HCT116 (cell line): ENCODE measurements around the gene RNF145. TPM values are rescaled to one million over a fixed set of nuclear protein-coding genes. Genes with fewer than 3 reads are reported as not detected.

Experiments used
- ATAC-seq: fragments of 200-7000 bp; cut with Tn5 transposase; 2 replicates; pipeline ENCODE4 v1.9.1; 2020; ENCODE audit warnings: mild to moderate bottlenecking, moderate library complexity
- BruUV-seq: library from RNA; stranded (reverse); fragments of 400-500 nt; replicated peaks from 2 replicates; lab custom pipeline; 2021; lab: Mats Ljungman, UMichigan
- CTCF ChIA-PET: fragments of 300-600 bp; sonication (Branson Sonifier 250); formaldehyde crosslinking; loops from one replicate; lab custom pipeline; 2021; ENCODE audit warnings: antibody characterized with exemption; lab: Charles Lee
- POLR2A ChIA-PET: fragments of 300-600, 350-600 bp; sonication (Branson Sonifier 250); formaldehyde crosslinking; loops from one replicate; lab custom pipeline; 2021; ENCODE audit warnings: antibody characterized with exemption; lab: Charles Lee
- RAD21 ChIA-PET, 2 experiments: fragments of 300-600 bp; sonication (Branson Sonifier 250); formaldehyde crosslinking; loops; one replicate each; lab custom pipeline; 2023; ENCODE audit warnings: low total read pairs in 2 of 2; ENCODE audit not compliant: uncharacterized antibody in 2 of 2, unreplicated experiment in 2 of 2, low non-redundant PET in 1 of 2; lab: Charles Lee
- DNase-seq: peaks from one replicate; pipeline ENCODE4 v3.0.0-alpha.2; 2010; ENCODE audit warnings: low read depth, low spot score
- H2AFZ ChIP-seq: fragments of 200-600 bp; shearing (Covaris generic), sonication (generic); 2 replicates; pipeline ENCODE4 v1.6.1; 2017; ENCODE audit warnings: low read depth, mixed run types, mixed read lengths, antibody characterized with exemption, low read length; ENCODE audit not compliant: poor library complexity, severe bottlenecking
- H3K27ac ChIP-seq: 2 replicates; pipeline ENCODE4 v1.5.1; 2012; ENCODE audit warnings: low read depth, low read length
- H3K27me3 ChIP-seq: fragments of 200-600 bp; sonication (generic); 2 replicates; pipeline ENCODE4 v1.6.1; 2016; ENCODE audit warnings: mixed run types, low read length, mixed read lengths; ENCODE audit not compliant: insufficient read depth
- H3K36me3 ChIP-seq, 2 experiments: fragments of 200-500 bp in 1 of 2; fragments of 200-600 bp in 1 of 2; sonication (Bioruptor generic) in 1 of 2; sonication (generic) in 1 of 2; 2 replicates each; pipeline versions ENCODE4 v1.5.1 to v1.6.1; 2014 to 2016; ENCODE audit warnings: low read length in 2 of 2, inconsistent platforms in 1 of 2, mixed read lengths in 1 of 2, mixed run types in 1 of 2; ENCODE audit not compliant: insufficient read depth in 2 of 2, control insufficient read depth in 1 of 2
- H3K4me1 ChIP-seq, 2 experiments: fragments of 200-600 bp in 1 of 2; sonication (generic) in 1 of 2; 2 replicates each; pipeline versions ENCODE4 v1.5.1 to v1.6.1; 2012 to 2017; ENCODE audit warnings: low read length in 2 of 2, inconsistent platforms in 1 of 2, mild to moderate bottlenecking in 1 of 2, mixed read lengths in 1 of 2, mixed run types in 1 of 2, moderate library complexity in 1 of 2; ENCODE audit not compliant: insufficient read depth in 2 of 2, control insufficient read depth in 1 of 2
- H3K4me2 ChIP-seq: fragments of 200-600 bp; sonication (generic); 2 replicates; pipeline ENCODE4 v1.6.1; 2017; ENCODE audit warnings: mixed run types, low read length, mixed read lengths
- H3K4me3 ChIP-seq, 2 experiments: fragments of 200-600 bp in 1 of 2; sonication (generic) in 1 of 2; replicated peaks in 1 of 2; 2 replicates each; pipeline ENCODE4 v1.5.1; 2011 to 2016; ENCODE audit warnings: low read length in 2 of 2, control low read depth in 1 of 2, low read depth in 1 of 2, mild to moderate bottlenecking in 1 of 2, mixed read lengths in 1 of 2, mixed run types in 1 of 2
- H3K79me2 ChIP-seq: fragments of 200-600 bp; sonication (generic); 2 replicates; pipeline ENCODE4 v1.6.1; 2017; ENCODE audit warnings: mild to moderate bottlenecking, mixed run types, low read length, moderate library complexity, mixed read lengths; ENCODE audit not compliant: insufficient read depth
- H3K9ac ChIP-seq: fragments of 200-600 bp; sonication (generic); 2 replicates; pipeline ENCODE4 v1.6.1; 2016; ENCODE audit warnings: low read length, mixed read lengths
- H3K9me2 ChIP-seq: fragments of 200-600 bp; sonication (generic), shearing (Covaris generic); 2 replicates; pipeline ENCODE4 v1.6.1; 2017; ENCODE audit warnings: mixed run types, mild to moderate bottlenecking, moderate library complexity; ENCODE audit not compliant: insufficient read depth
- H3K9me3 ChIP-seq, 2 experiments: fragments of 200-500 bp in 1 of 2; fragments of 200-600 bp in 1 of 2; sonication (Bioruptor generic) in 1 of 2; sonication (generic) in 1 of 2; 2 replicates each; pipeline ENCODE4 v1.6.1; 2014 to 2017; ENCODE audit warnings: low read length in 2 of 2, mixed read lengths in 2 of 2, inconsistent platforms in 1 of 2, low read depth in 1 of 2, mild to moderate bottlenecking in 1 of 2, mixed run types in 1 of 2, moderate library complexity in 1 of 2; ENCODE audit not compliant: control insufficient read depth in 1 of 2, insufficient read depth in 1 of 2
- H4K20me1 ChIP-seq: fragments of 200-600 bp; sonication (generic), shearing (Covaris generic); 2 replicates; pipeline ENCODE4 v1.6.1; 2017; ENCODE audit warnings: mixed run types, mild to moderate bottlenecking, moderate library complexity; ENCODE audit not compliant: insufficient read depth
- CBX3 ChIP-seq: IDR thresholded peaks from 2 replicates; pipeline ENCODE4 v1.6.1; 2012; ENCODE audit warnings: low read depth
- CEBPB ChIP-seq: IDR thresholded peaks from 2 replicates; pipeline ENCODE4 v1.6.1; 2012; ENCODE audit warnings: low read depth
- EGR1 ChIP-seq: IDR thresholded peaks from 2 replicates; pipeline ENCODE4 v1.6.1; 2012; ENCODE audit warnings: low read depth
- JUND ChIP-seq: IDR thresholded peaks from 2 replicates; pipeline ENCODE4 v1.6.1; 2012
- POLR2A ChIP-seq: IDR thresholded peaks from 2 replicates; pipeline ENCODE4 v1.7.0; 2011; ENCODE audit warnings: borderline replicate concordance; ENCODE audit not compliant: insufficient read depth, insufficient read length; ENCODE audit errors: extremely low read depth
- RAD21 ChIP-seq: IDR thresholded peaks from 2 replicates; pipeline ENCODE4 v1.6.1; 2012; ENCODE audit warnings: low read depth, mild to moderate bottlenecking
- SP1 ChIP-seq: IDR thresholded peaks from 2 replicates; pipeline ENCODE4 v1.6.1; 2012; ENCODE audit warnings: low read depth
- YY1 ChIP-seq: IDR thresholded peaks from 2 replicates; pipeline ENCODE4 v1.6.1; 2011; ENCODE audit warnings: low read length, low read depth, moderate library complexity, mild to moderate bottlenecking; ENCODE audit not compliant: insufficient replicate concordance; ENCODE audit errors: extremely low read depth
- ZFX ChIP-seq: fragments of 450-650 bp; IDR thresholded peaks from 2 replicates; pipeline ENCODE4 v1.6.1; 2017
- intact Hi-C: fragments of 100-400 bp; cut with micrococcal nuclease; formaldehyde crosslinking; loops from 2 replicates; pipeline ENCODE4 v1.10.0; 2022
- total RNA-seq: library from RNA; stranded (reverse); gene quantifications from one replicate; pipeline ENCODE4 v1.2.1, GENCODE V29; 2021; ENCODE audit not compliant: unreplicated experiment
- TF ChIP-seq, protein P1 (sequence below): IDR thresholded peaks from 2 replicates; pipeline ENCODE4 v1.6.1; 2012
- TF ChIP-seq, protein P2 (sequence below): IDR thresholded peaks from 2 replicates; pipeline ENCODE4 v1.6.1; 2011; ENCODE audit warnings: mild to moderate bottlenecking, low read length, moderate library complexity; ENCODE audit not compliant: insufficient replicate concordance; ENCODE audit errors: extremely low read depth

RNF145 gene
- total RNA-seq, 1 experiment from 2014 or later = 60.6 TPM

DNA sequence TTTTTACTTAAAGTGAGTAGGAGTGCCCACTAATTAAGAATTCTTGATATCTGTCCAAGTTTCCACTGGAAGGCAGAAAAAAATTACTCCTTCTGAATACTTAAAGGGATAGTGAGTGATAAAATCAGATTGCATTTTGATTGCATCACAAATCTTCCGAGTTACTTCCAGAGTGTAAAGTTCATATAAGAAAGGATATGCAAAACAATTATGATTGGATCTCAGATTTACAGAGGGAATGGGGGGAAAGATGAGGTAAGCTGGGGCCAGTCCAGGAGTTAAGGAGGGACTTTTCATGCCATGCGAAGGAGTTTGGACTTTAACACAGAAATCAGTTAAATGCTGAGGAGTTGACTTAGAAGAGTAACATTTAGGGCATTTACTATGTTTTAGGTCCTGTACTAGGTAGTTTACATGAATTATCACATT is 9.3 kb upstream of the RNF145 start:
- no peaks in the 10 kb centered on the region for H3K79me2 ChIP-seq
- H3K9me3 ChIP-seq = no peaks in the 10 kb centered on the region
- TF ChIP-seq EGR1 = peak; percentile 51; the same call in 1 of the 2 replicates
- TF ChIP-seq SP1 = peak; percentile 74
- TF ChIP-seq ZFX = no peak
- peak; percentile 48; the same call in 1 of the 2 replicates for TF ChIP-seq JUND
- TF ChIP-seq CEBPB = peak; percentile 97
- TF ChIP-seq, protein P1, sequence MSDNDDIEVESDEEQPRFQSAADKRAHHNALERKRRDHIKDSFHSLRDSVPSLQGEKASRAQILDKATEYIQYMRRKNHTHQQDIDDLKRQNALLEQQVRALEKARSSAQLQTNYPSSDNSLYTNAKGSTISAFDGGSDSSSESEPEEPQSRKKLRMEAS = peak; percentile 48
- no peak for TF ChIP-seq RAD21
- 0 out of 2 replicates have a peak, but pooled peaks have one; percentile 25 for TF ChIP-seq CBX3
- no peaks in the 10 kb centered on the region for H3K36me3 ChIP-seq
- RAD21 ChIA-PET = no interaction called here
- CTCF ChIA-PET = no interaction called here
- DNase-seq = no peak
- H3K9me2 ChIP-seq = no peaks in the 10 kb centered on the region
- no peak overlapping the region for H2AFZ ChIP-seq
- H3K27me3 ChIP-seq = no peaks in the 10 kb centered on the region
- H3K9ac ChIP-seq = no peak overlapping the region
- H3K4me3 ChIP-seq = no peak overlapping the region
- ATAC-seq = no peak
- intact Hi-C loops = no loop called here
- no peak overlapping the region for H3K27ac ChIP-seq
- H4K20me1 ChIP-seq = no peaks in the 10 kb centered on the region
- no TSS peak for BruUV-seq
- POLR2A ChIA-PET = no interaction called here
- H3K4me2 ChIP-seq = no peak overlapping the region
- peaks cover 3 to 6% of the 10 kb centered on the region in 2 experiments; a peak in 3 of 4 replicates for H3K4me1 ChIP-seq

DNA sequence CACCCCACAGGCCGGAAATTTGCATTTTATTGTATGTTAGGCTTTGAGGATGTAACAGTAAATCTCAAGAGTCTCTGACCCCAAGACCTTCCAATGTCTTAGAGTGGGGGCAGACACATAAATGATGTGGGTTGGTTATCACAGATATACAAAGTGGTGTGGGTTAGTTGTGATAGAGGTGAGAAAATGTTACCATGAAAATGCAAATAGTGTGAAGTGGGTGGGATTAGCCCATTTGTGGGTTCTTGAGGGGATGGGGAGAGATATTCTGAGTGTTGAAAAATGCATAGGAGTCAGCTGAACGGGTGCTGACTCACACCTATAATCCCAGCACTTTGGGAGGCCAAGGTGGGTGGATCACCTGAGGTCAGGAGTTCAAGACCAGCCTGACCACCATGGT is 7.9 kb upstream of the RNF145 start:
- H2AFZ ChIP-seq = no peak overlapping the region
- TF ChIP-seq YY1 (no peak), JUND (no peak), POLR2A (no peak), EGR1 (no peak)
- TF ChIP-seq, protein P2, sequence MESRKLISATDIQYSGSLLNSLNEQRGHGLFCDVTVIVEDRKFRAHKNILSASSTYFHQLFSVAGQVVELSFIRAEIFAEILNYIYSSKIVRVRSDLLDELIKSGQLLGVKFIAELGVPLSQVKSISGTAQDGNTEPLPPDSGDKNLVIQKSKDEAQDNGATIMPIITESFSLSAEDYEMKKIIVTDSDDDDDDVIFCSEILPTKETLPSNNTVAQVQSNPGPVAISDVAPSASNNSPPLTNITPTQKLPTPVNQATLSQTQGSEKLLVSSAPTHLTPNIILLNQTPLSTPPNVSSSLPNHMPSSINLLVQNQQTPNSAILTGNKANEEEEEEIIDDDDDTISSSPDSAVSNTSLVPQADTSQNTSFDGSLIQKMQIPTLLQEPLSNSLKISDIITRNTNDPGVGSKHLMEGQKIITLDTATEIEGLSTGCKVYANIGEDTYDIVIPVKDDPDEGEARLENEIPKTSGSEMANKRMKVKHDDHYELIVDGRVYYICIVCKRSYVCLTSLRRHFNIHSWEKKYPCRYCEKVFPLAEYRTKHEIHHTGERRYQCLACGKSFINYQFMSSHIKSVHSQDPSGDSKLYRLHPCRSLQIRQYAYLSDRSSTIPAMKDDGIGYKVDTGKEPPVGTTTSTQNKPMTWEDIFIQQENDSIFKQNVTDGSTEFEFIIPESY = no peak
- H3K36me3 ChIP-seq = no peaks in the 10 kb centered on the region
- no peak for ATAC-seq
- intact Hi-C loops = no loop called here
- H3K4me2 ChIP-seq = no peak overlapping the region
- no peaks in the 10 kb centered on the region for H3K27me3 ChIP-seq
- H3K79me2 ChIP-seq = no peaks in the 10 kb centered on the region
- no peak overlapping the region for H3K4me3 ChIP-seq
- no peaks in the 10 kb centered on the region for H3K9me2 ChIP-seq
- DNase-seq = no peak
- H3K9me3 ChIP-seq = no peaks in the 10 kb centered on the region
- H3K4me1 ChIP-seq = peaks cover 3 to 6% of the 10 kb centered on the region in 2 experiments; a peak in 3 of 4 replicates
- no TSS peak for BruUV-seq
- ChIA-PET RAD21 (no interaction called here), POLR2A (no interaction called here), CTCF (interaction anchor here (1.3 kb wide), 1 partner anchor 8 kb away, joined by 3 read pairs; no protein-coding TSS in a partner anchor)
- no peak overlapping the region for H3K9ac ChIP-seq
- H3K27ac ChIP-seq = no peak overlapping the region
- H4K20me1 ChIP-seq = no peaks in the 10 kb centered on the region
